HG02759 (cell line): ENCODE results near the gene RPTOR.
"Not testable (repeated sequence)": the region's sequence is repeated elsewhere in the genome, so short reads cannot be mapped to it uniquely, and the experiment has no call there.

ENCODE experiments used
- ATAC-seq: cut with Tn5 transposase; IDR thresholded peaks from one replicate; pipeline ENCODE4 v1.9.1; 2021; ENCODE audit warnings: mild to moderate bottlenecking, moderate library complexity; ENCODE audit not compliant: unreplicated experiment

RPTOR gene

GRCh38 chr17:80513892-80514291, 30.7 kb upstream of the RPTOR start:
- no peak for ATAC-seq

- ATAC-seq, result no peak
Measured at GRCh38 chr17:80516171-80516932, 28.3 kb upstream of the RPTOR start.

GRCh38 chr17:80517641-80518040, 27.0 kb upstream of the RPTOR start:
- no peak for ATAC-seq

GRCh38 chr17:80518392-80518791, 26.2 kb upstream of the RPTOR start:
- no peak for ATAC-seq

- no peak for ATAC-seq
Measured at GRCh38 chr17:80519091-80519781, 25.4 kb upstream of the RPTOR start.

- no peak for ATAC-seq
Measured at GRCh38 chr17:80520810-80521455, 23.7 kb upstream of the RPTOR start.

- ATAC-seq, result no peak
Measured at GRCh38 chr17:80523054-80523744, 21.4 kb upstream of the RPTOR start.

- ATAC-seq, result no peak
Measured at GRCh38 chr17:80523956-80524712, 20.5 kb upstream of the RPTOR start.

GRCh38 chr17:80526116-80526910, 18.3 kb upstream of the RPTOR start:
- no peak for ATAC-seq

GRCh38 chr17:80527016-80527645, 17.5 kb upstream of the RPTOR start:
- ATAC-seq, result no peak

GRCh38 chr17:80528536-80528935, 16.1 kb upstream of the RPTOR start:
- no peak for ATAC-seq

GRCh38 chr17:80529104-80529903, 15.3 kb upstream of the RPTOR start:
- no peak for ATAC-seq

- ATAC-seq, result no peak
Measured at GRCh38 chr17:80529904-80530292, 14.7 kb upstream of the RPTOR start.

GRCh38 chr17:80531400-80531799, 13.2 kb upstream of the RPTOR start:
- no peak for ATAC-seq

- ATAC-seq, result not testable (repeated sequence)
Measured at GRCh38 chr17:80537386-80537785, 7.3 kb upstream of the RPTOR start.

GRCh38 chr17:80538484-80538883, 6.2 kb upstream of the RPTOR start:
- ATAC-seq, result no peak

- no peak for ATAC-seq
Measured at GRCh38 chr17:80539022-80539641, 5.5 kb upstream of the RPTOR start.

GRCh38 chr17:80545499-80545826, 825 bp downstream of the RPTOR start:
- no peak for ATAC-seq
